D721Med (cell line): ENCODE measurements around the gene CARD19.
A peak's percentile ranks its signal among the peaks of the same experiment; 100 is the strongest.

ENCODE experiments used
- DNase-seq: peaks from one replicate; pipeline ENCODE4 v3.0.0; 2011; ENCODE audit warnings: low spot score; ENCODE audit not compliant: insufficient read length
- FAIRE-seq: peaks from 2 replicates; lab custom pipeline; 2011; peaks lifted over from hg19 to GRCh38; lab: Jason Lieb, UNC
- CTCF ChIP-seq: IDR thresholded peaks from 2 replicates; pipeline ENCODE4 v1.5.1; 2012; ENCODE audit warnings: mild to moderate bottlenecking, control low read depth; ENCODE audit not compliant: insufficient read depth; ENCODE audit errors: missing control alignments

The CARD19 gene

GRCh38 chr9:93096131-93096802, at the start of gene CARD19:
Gene CARD19, plus strand, starts transcription at chr9:93096217. Its CDS starts 129 bp downstream, at chr9:93096346.
- no peak for FAIRE-seq
- TF ChIP-seq CTCF = no peak
- DNase-seq = peak; percentile 31

- no peak for FAIRE-seq
- TF ChIP-seq CTCF = no peak
- no peak for DNase-seq
Observed at GRCh38 chr9:93048566-93049448, 47.2 kb upstream of the CARD19 start.

- no peak for TF ChIP-seq CTCF
- FAIRE-seq (no peak), DNase-seq (no peak)
Observed at GRCh38 chr9:93049491-93049890, 46.5 kb upstream of the CARD19 start.

GRCh38 chr9:93050231-93050630, 45.8 kb upstream of the CARD19 start:
- FAIRE-seq (no peak), DNase-seq (no peak)
- no peak for TF ChIP-seq CTCF

GRCh38 chr9:93051680-93052089, 44.3 kb upstream of the CARD19 start:
- FAIRE-seq = no peak
- DNase-seq = no peak
- TF ChIP-seq CTCF = no peak

GRCh38 chr9:93052791-93053540, 43.1 kb upstream of the CARD19 start:
- no peak for DNase-seq
- TF ChIP-seq CTCF = no peak
- FAIRE-seq = no peak
